ENCODE results near the gene BNC2.

GRCh38 chr9:16787724-16788123 lies 82.7 kb downstream of the BNC2 start:
- TF ChIP-seq CTCF (conservative IDR thresholded peaks at IDR 0.05) (no peak), EZH2 (IDR thresholded peaks at IDR 0.05; ENCODE audit: low read depth) (no peak)

Measured in PC-9 (cell line).